Right kidney (tissue), 1 donor: ENCODE data around the gene MMP7.
A peak's percentile ranks its signal among the peaks of the same experiment; 100 is the strongest.

Experiments used
- DNase-seq: peaks from one replicate; pipeline ENCODE4 v3.0.0-alpha.2; 2016

Gene MMP7

DNA sequence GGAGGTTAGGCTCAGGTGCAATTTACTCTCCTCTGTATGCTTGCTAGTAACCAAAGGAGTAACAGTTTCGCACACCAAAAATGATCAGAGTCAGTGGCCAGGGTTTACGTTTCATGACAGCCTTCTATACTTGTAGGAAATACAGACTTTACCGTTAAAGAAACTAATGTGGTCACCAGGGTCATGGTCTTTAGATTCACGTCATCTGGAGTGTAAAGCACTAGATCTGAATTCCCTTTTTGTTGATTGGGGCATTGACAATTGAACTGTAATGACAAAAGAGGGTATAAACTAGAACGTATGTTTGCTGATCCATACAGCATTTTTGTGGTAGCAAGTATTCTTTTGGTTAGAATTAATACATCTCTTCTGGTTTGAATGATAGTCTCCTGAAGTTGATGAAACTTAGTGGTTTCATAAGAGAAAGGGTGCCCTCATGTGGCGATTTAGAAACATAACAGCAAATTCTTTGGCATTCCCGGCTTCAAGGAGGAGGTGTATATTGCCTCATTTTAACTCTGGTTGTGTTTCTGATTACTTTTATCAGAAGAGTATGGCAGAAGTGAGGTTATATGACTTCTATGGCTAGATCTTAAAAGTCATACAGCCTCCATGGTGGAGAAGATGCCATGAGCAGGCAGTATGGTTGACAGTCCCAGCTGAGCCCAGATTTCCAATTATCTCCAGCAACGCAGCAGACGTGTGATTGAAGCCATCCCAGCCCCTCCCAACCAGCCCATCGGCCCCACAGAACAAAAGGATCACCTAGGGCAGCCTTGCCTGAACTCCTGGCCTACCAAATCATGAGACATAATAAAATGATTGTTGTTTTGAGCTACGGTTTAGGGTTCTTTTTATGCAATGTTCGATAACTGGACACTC lies 35.1 kb downstream of the MMP7 start:
- peak; percentile 37 for DNase-seq

DNA sequence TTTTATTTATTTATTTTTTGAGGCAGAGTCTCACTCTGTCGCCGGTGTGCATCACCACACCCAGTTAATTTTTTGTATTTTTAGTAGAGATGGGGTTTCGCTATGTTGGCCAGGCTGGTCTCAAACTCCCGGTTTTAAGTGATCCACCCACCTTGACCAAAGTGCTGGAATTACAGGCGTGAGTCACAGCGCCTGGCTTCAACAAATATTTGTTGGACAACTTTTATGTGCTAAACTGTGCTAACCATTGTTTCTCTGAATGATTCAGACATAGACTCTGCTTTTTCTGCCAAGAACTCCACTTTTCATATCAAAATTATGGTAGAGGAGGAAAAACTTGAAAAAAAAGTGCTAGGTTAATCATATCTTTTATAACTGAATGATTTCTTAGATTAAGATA lies 36.3 kb downstream of the MMP7 start:
- DNase-seq, result no peak

DNA sequence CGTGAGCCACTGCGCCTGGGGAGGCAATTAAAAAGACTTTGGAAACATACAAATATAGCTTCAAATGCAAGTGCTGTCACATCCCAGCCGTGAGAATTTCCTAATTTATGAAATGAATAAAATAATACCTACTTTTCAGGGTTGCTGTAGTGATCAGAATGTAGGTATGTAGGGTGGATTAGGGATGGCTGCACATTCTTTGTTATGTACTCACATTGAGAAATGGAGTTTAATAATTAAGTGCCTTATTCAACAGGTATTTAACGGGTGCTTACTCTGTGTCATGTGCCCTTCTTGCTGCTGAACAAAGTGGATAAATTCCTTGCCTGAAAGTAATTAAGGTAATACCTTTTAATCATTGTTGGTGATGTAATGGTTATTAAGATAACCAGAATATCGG lies 37.0 kb downstream of the MMP7 start:
- no peak for DNase-seq

DNA sequence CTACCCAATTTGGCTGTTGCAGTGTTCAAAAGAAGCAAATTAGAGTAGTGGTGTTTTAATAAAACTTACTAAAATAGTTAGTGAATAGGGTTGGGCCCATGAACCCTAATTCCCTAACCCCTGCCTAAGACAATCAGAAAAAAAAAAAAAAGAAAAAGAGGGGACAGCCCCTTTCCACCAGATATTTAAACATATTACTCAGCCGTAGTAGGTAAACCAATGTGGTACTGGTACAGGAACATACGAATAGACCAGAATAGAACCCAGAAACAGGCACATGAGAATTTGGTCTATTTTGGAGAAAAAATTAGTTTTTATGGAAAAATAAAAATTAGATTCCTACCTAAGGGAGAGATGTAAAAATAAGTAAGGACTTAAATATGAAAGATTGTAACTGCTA lies 38.6 kb downstream of the MMP7 start:
- no peak for DNase-seq

DNA sequence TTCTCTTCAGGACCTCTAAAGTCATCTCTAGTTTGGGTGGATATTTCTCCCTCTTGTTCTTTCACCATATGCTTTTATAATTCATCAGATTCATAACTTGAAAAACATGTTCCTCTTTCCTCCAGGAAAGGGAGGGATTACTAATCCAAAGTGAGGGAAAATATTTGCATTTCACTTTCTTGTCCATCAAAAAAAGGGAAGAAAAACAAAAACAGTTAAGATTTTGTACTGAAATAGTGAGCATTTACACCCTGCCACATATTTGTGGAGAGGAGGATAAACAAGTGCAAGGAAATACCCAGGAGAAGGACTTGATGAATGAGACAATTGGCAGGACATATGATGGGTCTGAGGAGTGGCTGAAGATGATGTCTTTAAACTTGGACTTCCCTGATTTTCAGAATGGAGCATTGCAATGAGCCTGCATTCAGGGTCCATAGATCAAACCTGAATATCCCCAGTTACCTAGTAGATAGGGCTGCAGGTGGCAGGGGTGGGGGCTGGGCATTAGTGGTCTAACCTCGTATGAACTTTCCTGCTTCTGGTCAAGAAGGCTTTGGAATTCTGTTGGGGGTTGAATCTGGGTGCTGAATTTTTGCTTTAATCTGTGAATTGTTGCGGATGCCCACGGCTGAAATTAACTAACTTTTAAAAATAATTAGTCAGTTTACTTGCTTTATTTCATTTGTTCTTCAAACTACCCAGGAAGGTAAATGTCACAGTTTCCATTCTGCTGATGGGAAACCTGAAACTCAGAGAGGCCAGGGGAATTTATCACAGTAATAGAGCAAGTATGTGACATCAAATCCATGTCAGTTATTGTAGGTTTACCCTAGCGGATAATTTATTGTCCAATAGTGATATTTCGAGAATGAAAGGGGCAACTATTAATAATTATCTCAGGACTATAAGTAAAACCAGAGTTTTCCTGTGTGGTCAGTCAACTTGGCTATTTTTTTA lies 41.1 kb downstream of the MMP7 start:
- no peak for DNase-seq

DNA sequence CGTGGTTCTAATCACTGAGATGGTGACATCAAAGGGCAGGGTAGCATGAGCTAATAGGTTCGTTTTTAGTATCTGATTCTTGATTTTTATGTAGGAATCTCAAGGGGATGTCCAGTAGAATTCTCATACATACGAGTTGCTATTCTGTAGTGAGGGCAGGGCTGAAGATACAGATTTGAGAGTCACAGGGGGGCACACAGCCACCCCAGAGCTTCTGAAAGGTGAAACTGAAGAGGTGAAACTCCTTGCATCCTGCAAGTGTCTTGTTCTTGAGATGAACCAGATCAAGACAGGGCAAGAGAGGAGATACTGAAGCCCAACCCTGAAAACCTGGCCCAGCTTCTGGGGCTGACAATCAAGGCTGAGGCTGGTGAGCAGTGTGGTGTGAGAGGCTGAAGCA lies 42.3 kb downstream of the MMP7 start:
- no peak for DNase-seq

DNA sequence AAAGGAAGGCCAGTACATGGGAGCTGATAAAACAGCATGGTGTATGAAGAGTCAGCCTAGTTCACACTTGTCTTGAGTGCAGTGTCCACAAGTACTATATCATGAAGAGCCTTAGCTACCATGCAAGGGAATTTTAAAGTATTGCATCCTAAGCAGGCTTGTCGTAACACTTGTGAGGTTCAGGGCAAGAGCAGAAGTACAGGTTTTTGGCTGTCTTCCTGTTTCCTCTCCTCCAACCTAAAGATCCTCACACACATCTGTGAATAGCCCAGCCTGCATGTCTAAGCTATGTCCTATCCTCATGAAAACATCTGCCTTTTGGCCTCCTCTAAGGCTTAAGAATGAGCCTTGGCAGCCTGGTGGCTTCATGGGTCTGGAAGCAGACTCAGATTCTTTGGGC lies 43.3 kb downstream of the MMP7 start:
- DNase-seq, result no peak

DNA sequence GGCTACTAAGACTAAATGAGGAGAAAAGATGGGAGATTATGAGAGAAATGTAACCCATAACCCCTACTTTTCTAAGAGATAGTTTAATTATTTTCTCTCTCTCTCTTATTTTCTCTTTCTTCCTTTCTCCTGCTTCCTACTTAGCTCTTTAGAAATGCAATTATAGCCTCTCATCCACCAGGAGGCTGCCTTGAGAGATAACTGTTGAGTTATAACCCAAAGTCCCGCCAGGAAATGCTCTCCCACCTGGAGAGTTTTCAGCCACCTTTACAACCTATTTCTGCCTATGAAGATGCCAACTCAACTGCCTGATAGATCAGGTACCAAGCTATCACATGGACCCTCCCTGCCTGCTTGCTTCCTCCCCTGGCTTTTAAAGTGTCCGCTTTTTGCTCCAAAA lies 44.0 kb downstream of the MMP7 start:
- no peak for DNase-seq

DNA sequence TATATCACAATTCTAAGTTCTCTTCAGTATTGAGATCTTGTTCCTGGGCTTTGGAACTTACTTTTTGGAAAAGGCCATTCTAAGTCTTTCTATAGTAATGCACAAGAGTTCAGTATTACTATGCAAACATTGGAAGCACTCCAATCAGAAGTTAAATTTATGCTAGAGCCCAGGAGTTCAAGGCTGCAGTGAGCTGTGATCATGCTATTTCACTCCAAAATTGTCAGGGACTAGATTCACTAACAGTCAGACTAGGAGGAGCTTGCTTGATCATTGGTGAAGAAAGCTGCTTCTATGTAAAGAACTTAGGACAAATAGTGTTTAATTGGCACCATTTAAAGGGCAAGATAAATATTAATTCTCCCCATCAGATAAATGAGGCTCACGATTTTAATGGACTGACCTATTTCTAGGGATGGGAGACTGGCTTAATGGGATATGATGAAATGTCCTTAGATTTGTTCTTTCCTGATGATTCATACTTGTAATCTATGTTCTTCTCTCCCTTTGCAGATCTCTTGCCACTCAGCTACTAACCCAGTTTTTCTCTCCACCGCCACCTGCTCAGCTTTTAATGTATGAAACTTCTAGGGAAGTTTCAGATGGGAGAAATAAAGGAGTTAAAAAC lies 45.3 kb downstream of the MMP7 start:
- no peak for DNase-seq

DNA sequence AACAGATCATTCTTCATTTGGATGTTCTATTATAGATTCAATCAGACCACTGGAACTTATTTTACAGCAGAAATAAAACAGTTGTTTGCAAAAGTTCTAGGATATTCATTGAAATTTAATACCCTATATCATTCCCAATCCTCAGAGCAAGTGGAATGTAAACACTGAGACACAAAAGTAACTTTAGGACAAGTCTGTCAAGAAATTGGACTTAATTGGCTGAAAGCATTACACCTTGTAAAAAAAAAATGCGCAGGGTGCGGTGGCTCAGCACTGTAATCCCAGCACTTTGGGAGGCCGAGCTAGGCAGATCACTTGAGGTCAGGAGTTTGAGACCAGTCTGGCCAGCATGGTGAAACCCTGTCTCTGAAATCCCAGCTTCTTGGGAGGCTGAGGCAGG lies 48.1 kb downstream of the MMP7 start:
- DNase-seq, result no peak

DNA sequence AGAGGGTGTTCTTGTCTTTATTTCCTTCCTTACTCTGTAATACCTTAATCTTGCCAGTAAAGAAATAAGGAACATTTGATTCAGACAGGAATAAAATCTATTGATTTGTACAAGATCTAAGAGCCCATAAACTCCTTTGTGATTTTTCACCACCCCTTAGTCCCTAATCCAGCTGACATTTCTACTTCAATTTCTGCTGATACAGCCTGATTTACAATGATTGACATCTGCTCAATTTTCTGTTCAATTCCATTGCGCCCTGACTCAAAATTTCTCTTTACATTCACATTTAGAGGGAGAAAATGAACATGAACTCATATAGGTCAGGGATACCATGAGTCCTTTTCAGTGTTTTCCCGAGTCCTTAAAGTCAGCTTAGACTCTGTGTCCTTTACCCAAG lies 50.8 kb downstream of the MMP7 start:
- no peak for DNase-seq

DNA sequence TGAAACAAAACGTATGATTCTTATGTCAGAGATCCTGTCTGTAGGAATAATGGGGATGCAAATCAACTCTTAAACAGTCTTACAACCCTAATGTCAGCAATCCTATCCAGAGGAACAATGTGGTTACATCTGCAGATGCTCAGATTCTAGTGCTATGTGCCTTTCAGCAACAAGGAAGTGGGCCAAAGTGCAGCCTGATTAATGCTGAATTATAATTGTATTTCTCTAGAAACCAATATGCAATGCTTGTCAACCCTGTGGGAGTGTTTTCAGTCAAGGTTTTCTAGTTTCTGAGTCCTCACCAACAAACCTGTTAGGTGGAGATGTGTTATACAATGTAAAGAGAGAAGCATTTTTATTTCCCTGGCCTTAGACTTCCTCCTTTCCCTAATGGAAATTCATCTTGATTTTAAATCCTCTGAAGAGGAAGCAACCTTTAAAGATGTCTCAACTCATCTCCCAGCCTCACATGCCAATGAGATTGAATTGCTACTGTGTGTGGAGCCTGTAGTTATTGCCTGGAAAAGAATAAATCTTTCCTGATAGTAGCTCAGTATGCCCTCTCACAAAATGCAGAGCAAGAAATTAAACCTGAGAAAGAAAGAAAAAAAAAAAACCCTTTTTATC lies 51.8 kb downstream of the MMP7 start:
- DNase-seq, result no peak

DNA sequence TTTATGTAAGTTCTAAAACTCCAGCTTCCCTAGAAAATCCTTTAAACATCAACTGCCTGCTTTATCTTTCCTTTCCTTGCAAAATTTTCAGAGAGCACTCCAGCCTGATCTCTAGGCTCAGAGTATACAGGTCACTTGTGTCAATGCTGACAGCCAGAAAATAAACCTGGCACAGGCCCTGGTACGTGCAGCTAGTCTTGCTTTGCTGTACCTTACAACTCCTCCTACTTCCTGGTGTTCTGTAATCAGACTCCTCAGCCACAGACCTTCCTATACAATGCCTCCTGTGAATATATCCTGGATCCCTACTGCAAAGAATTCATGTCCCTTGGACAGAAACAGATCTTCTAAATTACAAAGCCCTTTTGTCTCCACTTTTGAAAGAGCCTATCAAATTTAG lies 53.7 kb downstream of the MMP7 start:
- DNase-seq, result no peak

DNA sequence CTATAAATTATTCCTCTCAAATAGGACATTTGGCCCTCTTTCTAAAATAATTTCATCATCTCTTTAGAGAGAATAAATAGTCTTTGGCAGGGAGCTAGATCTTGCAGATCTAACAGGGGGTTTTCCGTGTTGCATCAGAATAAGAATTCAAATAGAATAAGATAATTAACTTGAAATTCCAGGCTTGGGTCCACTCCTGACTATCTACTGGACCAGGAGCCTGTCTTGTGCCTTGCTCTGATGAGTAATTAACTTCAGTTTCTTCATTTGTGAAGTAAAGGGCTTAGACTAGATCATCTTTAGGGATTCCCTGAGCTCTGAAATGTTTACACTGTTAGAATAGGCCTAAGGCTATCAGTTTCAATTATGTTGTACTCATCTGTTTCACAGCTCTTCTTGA lies 54.5 kb downstream of the MMP7 start:
- no peak for DNase-seq

DNA sequence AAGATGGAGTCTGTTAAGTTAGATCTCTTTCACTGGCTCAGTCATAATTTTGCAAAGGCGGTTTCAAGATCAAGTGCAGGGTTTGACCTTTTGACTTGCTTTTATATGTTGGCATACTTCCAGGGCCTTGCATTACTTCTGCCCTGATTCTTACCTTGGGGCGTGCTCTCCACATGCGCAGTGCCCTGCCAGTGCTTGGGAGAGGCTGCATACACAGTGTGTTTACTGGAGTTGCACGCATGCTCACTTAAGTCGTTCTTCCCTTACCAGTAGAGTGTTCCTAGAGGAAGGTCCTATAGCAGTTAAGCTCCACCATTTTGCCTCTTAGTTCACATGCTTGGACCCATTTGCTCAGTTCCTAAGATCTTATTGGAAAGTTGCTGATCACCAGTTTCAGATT lies 57.0 kb downstream of the MMP7 start:
- DNase-seq, result no peak

DNA sequence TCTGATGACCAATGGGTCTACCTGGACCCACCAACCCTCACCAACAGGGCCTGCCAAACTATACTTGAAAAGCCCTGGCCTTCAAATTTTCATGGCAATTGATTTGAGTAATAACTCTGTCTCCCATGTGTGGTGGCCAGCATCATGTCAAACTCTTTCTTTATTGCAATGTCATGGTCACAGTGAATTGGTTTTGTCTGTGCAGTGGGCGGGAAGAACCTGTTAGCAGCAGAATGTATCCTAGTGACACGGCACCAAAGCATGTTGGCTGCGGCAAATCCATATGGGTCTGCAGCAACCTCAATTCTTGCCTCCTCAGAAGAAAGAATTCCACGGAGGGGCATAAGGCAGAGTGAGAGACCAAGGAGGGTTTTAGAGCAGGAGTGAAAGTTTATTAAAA lies 58.4 kb downstream of the MMP7 start:
- DNase-seq, result no peak

DNA sequence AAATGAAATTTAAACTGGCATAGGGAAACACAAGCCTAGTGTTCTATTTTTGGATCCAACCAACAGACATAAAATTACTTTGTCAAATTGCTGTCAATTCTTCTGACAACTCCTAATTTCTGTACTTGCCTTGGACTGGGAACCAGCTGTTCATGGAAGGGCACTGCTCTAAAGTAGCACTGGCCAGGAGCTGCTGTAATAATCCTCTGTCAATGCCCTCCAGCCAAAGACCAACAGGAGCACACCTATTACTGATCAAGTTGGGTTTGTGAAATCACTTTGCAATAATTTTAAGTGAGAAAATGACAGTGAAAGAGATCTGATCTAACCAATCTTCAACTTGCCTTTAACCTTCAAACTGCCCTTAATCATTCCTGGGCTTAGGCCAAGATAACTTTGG lies 59.1 kb downstream of the MMP7 start:
- DNase-seq, result no peak
